ENCODE data around the gene GAN.
"Not testable (repeated sequence)": the region's sequence is repeated elsewhere in the genome, so short reads cannot be mapped to it uniquely, and the experiment has no call there.

Gene GAN

GRCh38 chr16:81385031-81385756, 70.4 kb downstream of the GAN start:
- in situ Hi-C loops (cut with MboI; ENCODE audit: low pct_unique_long_range_greater_than_20kb, low sequenced_read_pairs) = loop anchor here (25.0 kb wide), 1 partner anchor 327 kb away; no protein-coding TSS in a partner anchor
- no peak for DNase-seq

- DNase-seq = no peak
- in situ Hi-C loops (cut with MboI; ENCODE audit: low pct_unique_long_range_greater_than_20kb, low sequenced_read_pairs) = loop anchor here (25.0 kb wide), 1 partner anchor 324 kb away; no protein-coding TSS in a partner anchor
These were observed 73.6 kb downstream of the GAN start for GRCh38 chr16:81388357-81388756.

GRCh38 chr16:81390840-81391239, 76.1 kb downstream of the GAN start:
- in situ Hi-C loops (cut with MboI; ENCODE audit: low pct_unique_long_range_greater_than_20kb, low sequenced_read_pairs) = loop anchor here (25.0 kb wide), 1 partner anchor 321 kb away; no protein-coding TSS in a partner anchor
- no peak for DNase-seq

GRCh38 chr16:81392011-81392410, 77.2 kb downstream of the GAN start:
- in situ Hi-C loops (cut with MboI; ENCODE audit: low pct_unique_long_range_greater_than_20kb, low sequenced_read_pairs) = loop anchor here (25.0 kb wide), 1 partner anchor 320 kb away; no protein-coding TSS in a partner anchor
- DNase-seq = no peak

- DNase-seq = no peak
- in situ Hi-C loops (cut with MboI; ENCODE audit: low pct_unique_long_range_greater_than_20kb, low sequenced_read_pairs) = loop anchor here (25.0 kb wide), 1 partner anchor 318 kb away; no protein-coding TSS in a partner anchor
These were observed 79.7 kb downstream of the GAN start for GRCh38 chr16:81394416-81394815.

GRCh38 chr16:81394966-81395655, 80.3 kb downstream of the GAN start:
- in situ Hi-C loops (cut with MboI; ENCODE audit: low pct_unique_long_range_greater_than_20kb, low sequenced_read_pairs) = loop anchor here (25.0 kb wide), 1 partner anchor 317 kb away; no protein-coding TSS in a partner anchor

GRCh38 chr16:81397058-81397878, 82.5 kb downstream of the GAN start:
- DNase-seq = no peak
- in situ Hi-C loops (cut with MboI; ENCODE audit: low pct_unique_long_range_greater_than_20kb, low sequenced_read_pairs) = loop anchor here (25.0 kb wide), 1 partner anchor 315 kb away; no protein-coding TSS in a partner anchor

More at GRCh38 chr16:81394966-81395655, 80.3 kb downstream of the GAN start:
- no peak for DNase-seq

GRCh38 chr16:81397879-81398520, 83.2 kb downstream of the GAN start:
- in situ Hi-C loops (cut with MboI; ENCODE audit: low pct_unique_long_range_greater_than_20kb, low sequenced_read_pairs) = loop anchor here (25.0 kb wide), 1 partner anchor 314 kb away; no protein-coding TSS in a partner anchor
- peak; percentile 11 for DNase-seq

- in situ Hi-C loops (cut with MboI; ENCODE audit: low pct_unique_long_range_greater_than_20kb, low sequenced_read_pairs) = loop anchor here (25.0 kb wide), 1 partner anchor 312 kb away; no protein-coding TSS in a partner anchor
- no peak for DNase-seq
These were observed 85.1 kb downstream of the GAN start for GRCh38 chr16:81399909-81400308.

GRCh38 chr16:81401035-81401950, 86.5 kb downstream of the GAN start:
- DNase-seq = no peak
- in situ Hi-C loops (cut with MboI; ENCODE audit: low pct_unique_long_range_greater_than_20kb, low sequenced_read_pairs) = no loop called here

GRCh38 chr16:81403208-81403600, 88.4 kb downstream of the GAN start:
- in situ Hi-C loops (cut with MboI; ENCODE audit: low pct_unique_long_range_greater_than_20kb, low sequenced_read_pairs) = no loop called here
- DNase-seq = no peak

- peak; percentile 90 for DNase-seq
These were observed 89.0 kb downstream of the GAN start for GRCh38 chr16:81403601-81404391.

GRCh38 chr16:81405002-81405401, 90.2 kb downstream of the GAN start:
- DNase-seq; in situ Hi-C loops (cut with MboI; ENCODE audit: low pct_unique_long_range_greater_than_20kb, low sequenced_read_pairs): not testable (repeated sequence)

More at GRCh38 chr16:81403601-81404391, 89.0 kb downstream of the GAN start:
- in situ Hi-C loops (cut with MboI; ENCODE audit: low pct_unique_long_range_greater_than_20kb, low sequenced_read_pairs) = no loop called here

GRCh38 chr16:81405702-81406113, 90.9 kb downstream of the GAN start:
- in situ Hi-C loops (cut with MboI; ENCODE audit: low pct_unique_long_range_greater_than_20kb, low sequenced_read_pairs) = no loop called here
- no peak for DNase-seq

GRCh38 chr16:81408409-81408950, 93.7 kb downstream of the GAN start:
- DNase-seq = no peak
- in situ Hi-C loops (cut with MboI; ENCODE audit: low pct_unique_long_range_greater_than_20kb, low sequenced_read_pairs) = no loop called here

GRCh38 chr16:81409016-81409556, 94.3 kb downstream of the GAN start:
- no peak for DNase-seq
- in situ Hi-C loops (cut with MboI; ENCODE audit: low pct_unique_long_range_greater_than_20kb, low sequenced_read_pairs) = no loop called here
